ENCODE data around the gene WASF2. TPM values are rescaled to one million over a fixed set of nuclear protein-coding genes. Genes with fewer than 3 reads are reported as not detected.
A peak's percentile ranks its signal among the peaks of the same experiment; 100 is the strongest.
"Not testable (repeated sequence)": the region's sequence is repeated elsewhere in the genome, so short reads cannot be mapped to it uniquely, and the experiment has no call there.

Gene WASF2
- total RNA-seq, 1 donor from 2014 or later = 51.2 TPM

DNA sequence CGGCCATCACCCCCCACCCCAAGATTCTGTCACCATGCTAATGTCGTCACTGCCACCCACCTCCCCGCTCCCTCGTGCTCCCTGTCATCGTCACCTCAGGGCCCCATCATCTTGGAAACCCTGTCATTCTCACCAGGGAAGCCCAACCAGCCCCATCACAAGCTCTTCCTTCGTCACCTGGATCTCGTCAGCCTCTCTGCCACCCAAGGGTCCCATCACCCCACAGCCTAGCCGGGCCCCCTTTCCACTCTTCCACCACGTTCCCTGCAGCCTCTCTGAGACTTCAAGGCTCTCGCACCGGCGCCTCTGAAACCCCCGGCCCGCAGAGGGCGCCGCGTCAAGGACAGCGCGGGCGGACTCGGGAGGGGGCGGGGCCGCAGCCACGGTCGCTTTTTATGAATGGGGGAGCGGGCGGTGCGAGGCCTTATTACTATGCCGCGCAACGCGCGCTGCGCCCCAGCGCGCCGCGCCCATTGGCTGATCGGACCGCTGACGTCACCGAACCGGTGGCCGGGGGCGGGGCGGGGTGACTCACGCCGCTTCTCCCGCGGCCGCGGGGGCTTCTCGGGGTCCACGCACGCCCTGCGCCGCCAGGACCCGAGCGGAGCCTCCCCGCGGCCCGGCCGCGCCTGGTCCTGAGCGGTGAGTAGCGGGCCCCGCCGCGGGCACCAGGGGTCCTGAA, 97.7 kb downstream of the WASF2 start, which contains the start of gene GPR3:
Gene GPR3, plus strand, starts transcription at position 527 of the 682 bp plus-strand sequence. CDS start 1,177 bp downstream, outside the sequence.
- intact Hi-C loops (cut with micrococcal nuclease) = loop anchor here (5.0 kb wide), 1 partner anchor 90 kb away; no protein-coding TSS in a partner anchor
- Histone ChIP-seq H3K9me3 (replicated peaks) (no peaks in the 10 kb centered on the region), H3K36me3 (no peaks in the 10 kb centered on the region), H3K4me1 (peaks cover 51% of the 10 kb centered on the region), H3K27me3 (ENCODE audit: low read depth) (no peaks in the 10 kb centered on the region), H3K4me3 (peak within 1 kb of the TSS; percentile 64), H3K27ac (replicated peaks) (peak within 1 kb of the TSS; percentile 68)
- peak; percentile 93 for DNase-seq
- TF ChIP-seq, protein P1, sequence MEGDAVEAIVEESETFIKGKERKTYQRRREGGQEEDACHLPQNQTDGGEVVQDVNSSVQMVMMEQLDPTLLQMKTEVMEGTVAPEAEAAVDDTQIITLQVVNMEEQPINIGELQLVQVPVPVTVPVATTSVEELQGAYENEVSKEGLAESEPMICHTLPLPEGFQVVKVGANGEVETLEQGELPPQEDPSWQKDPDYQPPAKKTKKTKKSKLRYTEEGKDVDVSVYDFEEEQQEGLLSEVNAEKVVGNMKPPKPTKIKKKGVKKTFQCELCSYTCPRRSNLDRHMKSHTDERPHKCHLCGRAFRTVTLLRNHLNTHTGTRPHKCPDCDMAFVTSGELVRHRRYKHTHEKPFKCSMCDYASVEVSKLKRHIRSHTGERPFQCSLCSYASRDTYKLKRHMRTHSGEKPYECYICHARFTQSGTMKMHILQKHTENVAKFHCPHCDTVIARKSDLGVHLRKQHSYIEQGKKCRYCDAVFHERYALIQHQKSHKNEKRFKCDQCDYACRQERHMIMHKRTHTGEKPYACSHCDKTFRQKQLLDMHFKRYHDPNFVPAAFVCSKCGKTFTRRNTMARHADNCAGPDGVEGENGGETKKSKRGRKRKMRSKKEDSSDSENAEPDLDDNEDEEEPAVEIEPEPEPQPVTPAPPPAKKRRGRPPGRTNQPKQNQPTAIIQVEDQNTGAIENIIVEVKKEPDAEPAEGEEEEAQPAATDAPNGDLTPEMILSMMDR (IDR thresholded peaks at IDR 0.05; ENCODE audit: borderline replicate concordance) = peak; percentile 63

GRCh38 chr1:27391511-27392095, 98.4 kb downstream of the WASF2 start:
- intact Hi-C loops (cut with micrococcal nuclease) = loop anchor here (5.0 kb wide), 1 partner anchor 89 kb away; no protein-coding TSS in a partner anchor

DNA sequence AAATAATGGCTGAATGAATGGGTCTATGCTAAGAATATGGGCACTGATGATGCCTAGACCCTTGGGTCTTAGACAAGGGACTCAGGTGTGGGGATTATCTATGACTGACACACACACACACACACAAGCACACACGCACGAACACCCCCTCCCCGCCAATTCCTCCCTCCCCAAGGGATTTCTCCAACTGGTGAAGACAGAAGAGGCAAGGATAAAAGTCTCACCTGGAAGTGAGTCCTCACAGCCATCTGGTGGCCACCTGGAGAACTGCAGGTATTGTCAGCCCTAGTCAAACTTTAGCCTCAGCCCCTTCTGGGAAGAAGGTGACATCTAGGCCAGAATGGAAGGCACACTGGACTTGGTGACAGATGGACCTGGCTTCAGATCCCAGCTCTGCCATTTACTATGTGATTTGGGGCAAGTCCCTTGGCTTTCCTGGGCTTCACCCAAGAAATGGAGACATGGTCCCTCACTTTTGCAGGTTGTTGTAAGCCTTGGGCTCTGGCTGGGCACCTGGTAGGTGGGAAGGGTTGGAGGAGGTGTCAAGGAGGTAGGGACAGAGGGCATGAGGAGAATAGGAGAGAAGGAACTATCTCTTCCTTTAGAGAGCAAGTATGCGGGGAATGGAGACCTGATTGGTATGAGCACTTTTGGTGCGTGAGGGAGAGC, 101.5 kb downstream of the WASF2 start:
- intact Hi-C loops (cut with micrococcal nuclease) = no loop called here
- Histone ChIP-seq H3K36me3 (no peaks in the 10 kb centered on the region), H3K9me3 (replicated peaks) (no peaks in the 10 kb centered on the region), H3K4me1 (peaks cover 28% of the 10 kb centered on the region), H3K27me3 (ENCODE audit: low read depth) (no peaks in the 10 kb centered on the region), H3K4me3 (no peak overlapping the region), H3K27ac (replicated peaks) (peak overlapping the region; percentile 68)
- TF ChIP-seq, protein P1 (IDR thresholded peaks at IDR 0.05; ENCODE audit: borderline replicate concordance) = peak; percentile 89
- peak; percentile 68 for DNase-seq

More at GRCh38 chr1:27391511-27392095, 98.4 kb downstream of the WASF2 start:
- peak; percentile 58 for DNase-seq
- no peaks in the 10 kb centered on the region for H3K27me3 ChIP-seq (ENCODE audit: low read depth)
- H3K27ac ChIP-seq (replicated peaks) = peak overlapping the region; percentile 68
- H3K9me3 ChIP-seq (replicated peaks) = no peaks in the 10 kb centered on the region
- TF ChIP-seq, protein P1 (IDR thresholded peaks at IDR 0.05; ENCODE audit: borderline replicate concordance) = no peak
- H3K36me3 ChIP-seq = no peaks in the 10 kb centered on the region
- peak overlapping the region; percentile 64 for H3K4me3 ChIP-seq
- peaks cover 45% of the 10 kb centered on the region for H3K4me1 ChIP-seq

DNA sequence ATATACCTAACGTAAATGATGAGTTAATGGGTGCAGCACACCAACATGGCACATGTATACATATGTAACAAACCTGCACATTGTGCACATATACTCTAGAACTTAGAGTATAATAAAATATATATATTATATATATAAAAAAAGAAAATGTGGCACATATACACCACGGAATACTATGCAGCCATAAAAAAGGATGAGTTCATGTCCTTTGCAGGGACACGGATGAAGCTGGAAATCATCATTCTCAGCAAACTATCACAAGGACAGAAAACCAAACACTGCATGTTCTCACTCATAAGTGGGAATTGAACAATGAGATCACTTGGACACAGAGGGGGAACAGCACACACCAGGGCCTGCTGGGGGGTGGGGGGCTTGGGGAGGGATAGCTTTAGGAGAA, 105.2 kb downstream of the WASF2 start:
- H3K27ac ChIP-seq (replicated peaks); intact Hi-C loops (cut with micrococcal nuclease); H3K9me3 ChIP-seq (replicated peaks); H3K27me3 ChIP-seq (ENCODE audit: low read depth); DNase-seq; H3K36me3 ChIP-seq; H3K4me3 ChIP-seq: not testable (repeated sequence)
- H3K4me1 ChIP-seq = peaks cover 26% of the 10 kb centered on the region

GRCh38 chr1:27383661-27384060, 106.3 kb downstream of the WASF2 start:
- no peak overlapping the region for H3K4me3 ChIP-seq
- TF ChIP-seq, protein P1 (IDR thresholded peaks at IDR 0.05; ENCODE audit: borderline replicate concordance) = no peak
- intact Hi-C loops (cut with micrococcal nuclease) = no loop called here
- H3K4me1 ChIP-seq = peaks cover 27% of the 10 kb centered on the region
- DNase-seq = no peak
- peaks cover 4% of the 10 kb centered on the region for H3K27me3 ChIP-seq (ENCODE audit: low read depth)
- no peaks in the 10 kb centered on the region for H3K36me3 ChIP-seq
- H3K9me3 ChIP-seq (replicated peaks) = no peaks in the 10 kb centered on the region
- no peak overlapping the region for H3K27ac ChIP-seq (replicated peaks)
